ENCODE data around the gene SLIRP. TPM values are rescaled to one million over a fixed set of nuclear protein-coding genes. Genes with fewer than 3 reads are reported as not detected.
"Not testable (repeated sequence)": the region's sequence is repeated elsewhere in the genome, so short reads cannot be mapped to it uniquely, and the experiment has no call there.

The SLIRP gene
- total RNA-seq, result 100 to 1,000 TPM; 208 to 325 (median 226) TPM

GRCh38 chr14:77707724-77708408, at the start of gene SLIRP, which contains the start of gene ALKBH1:
TSS of gene SLIRP (plus strand) at chr14:77708103. CDS start at chr14:77708112, 9 bp downstream.
TSS of gene ALKBH1 (minus strand) at chr14:77708023. CDS start at chr14:77708004, 19 bp downstream.
- Histone ChIP-seq H3K36me3 (peaks cover 8 to 25% of the 10 kb centered on the region in 2 donors), H3K27me3 (no peaks in the 10 kb centered on the region), H3K4me1 (peaks cover 20 to 27% of the 10 kb centered on the region in 2 donors), H3K4me3 (replicated peaks in 1 of 3) (peak within 1 kb of the TSS; percentile 68 to 97 (median 79)), H3K9me3 (no peaks in the 10 kb centered on the region), H3K27ac (peak within 1 kb of the TSS in 2 of 3 donors; percentile 31 to 53)
- WGBS, 2 donors, result 0% methylated on average over 31 to 33 of the region's 49 CpGs
- intact Hi-C loops (cut with DNase I), result loop anchor here (5.0 kb wide), 1 partner anchor 246 kb away; no protein-coding TSS in a partner anchor
- TF ChIP-seq, protein P1, sequence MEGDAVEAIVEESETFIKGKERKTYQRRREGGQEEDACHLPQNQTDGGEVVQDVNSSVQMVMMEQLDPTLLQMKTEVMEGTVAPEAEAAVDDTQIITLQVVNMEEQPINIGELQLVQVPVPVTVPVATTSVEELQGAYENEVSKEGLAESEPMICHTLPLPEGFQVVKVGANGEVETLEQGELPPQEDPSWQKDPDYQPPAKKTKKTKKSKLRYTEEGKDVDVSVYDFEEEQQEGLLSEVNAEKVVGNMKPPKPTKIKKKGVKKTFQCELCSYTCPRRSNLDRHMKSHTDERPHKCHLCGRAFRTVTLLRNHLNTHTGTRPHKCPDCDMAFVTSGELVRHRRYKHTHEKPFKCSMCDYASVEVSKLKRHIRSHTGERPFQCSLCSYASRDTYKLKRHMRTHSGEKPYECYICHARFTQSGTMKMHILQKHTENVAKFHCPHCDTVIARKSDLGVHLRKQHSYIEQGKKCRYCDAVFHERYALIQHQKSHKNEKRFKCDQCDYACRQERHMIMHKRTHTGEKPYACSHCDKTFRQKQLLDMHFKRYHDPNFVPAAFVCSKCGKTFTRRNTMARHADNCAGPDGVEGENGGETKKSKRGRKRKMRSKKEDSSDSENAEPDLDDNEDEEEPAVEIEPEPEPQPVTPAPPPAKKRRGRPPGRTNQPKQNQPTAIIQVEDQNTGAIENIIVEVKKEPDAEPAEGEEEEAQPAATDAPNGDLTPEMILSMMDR (IDR thresholded peaks at IDR 0.05), result no peak
- TF ChIP-seq POLR2A (IDR thresholded peaks at IDR 0.05), result peak in 1 of 2 donors; percentile 69
- DNase-seq, result peak; percentile 85 to 89

GRCh38 chr14:77659831-77660230, 48.1 kb upstream of the SLIRP start:
- no peak overlapping the region for H3K4me3 ChIP-seq (replicated peaks in 1 of 3)
- H3K27ac ChIP-seq, result peak overlapping the region in 1 of 3 donors; percentile 53
- TF ChIP-seq POLR2A (IDR thresholded peaks at IDR 0.05), result no peak
- TF ChIP-seq, protein P1 (IDR thresholded peaks at IDR 0.05), result no peak
- no peaks in the 10 kb centered on the region for H3K9me3 ChIP-seq
- intact Hi-C loops (cut with DNase I), result loop anchor here (10.0 kb wide), 1 partner anchor 905 kb away; no protein-coding TSS in a partner anchor
- 88% methylated on average over 2 of the region's 2 CpGs for WGBS, 2 donors
- DNase-seq, result no peak
- H3K27me3 ChIP-seq, result no peaks in the 10 kb centered on the region
- H3K4me1 ChIP-seq, result peaks cover 7 to 20% of the 10 kb centered on the region in 2 donors
- no peaks in the 10 kb centered on the region for H3K36me3 ChIP-seq

- Histone ChIP-seq H3K27me3 (no peaks in the 10 kb centered on the region), H3K4me1 (peaks cover 7 to 20% of the 10 kb centered on the region in 2 donors), H3K9me3 (no peaks in the 10 kb centered on the region), H3K27ac (peak overlapping the region; percentile 15 to 57 (median 53)), H3K36me3 (no peaks in the 10 kb centered on the region), H3K4me3 (replicated peaks in 1 of 3) (no peak overlapping the region)
- intact Hi-C loops (cut with DNase I), result no loop called here
- peak; percentile 50 to 60 for DNase-seq
- 28 to 38% methylated on average over 7 of the region's 7 CpGs for WGBS, 2 donors
- TF ChIP-seq POLR2A (IDR thresholded peaks at IDR 0.05), result no peak
- TF ChIP-seq, protein P1 (IDR thresholded peaks at IDR 0.05), result no peak
Observed at GRCh38 chr14:77660754-77661153, 47.1 kb upstream of the SLIRP start.

GRCh38 chr14:77661562-77661961, 46.3 kb upstream of the SLIRP start:
- H3K36me3 ChIP-seq; H3K4me3 ChIP-seq (replicated peaks in 1 of 3); H3K27ac ChIP-seq; H3K9me3 ChIP-seq; DNase-seq; intact Hi-C loops (cut with DNase I); H3K27me3 ChIP-seq: not testable (repeated sequence)
- peaks cover 7 to 20% of the 10 kb centered on the region in 2 donors for H3K4me1 ChIP-seq
- 62 to 73% methylated on average over 7 of the region's 9 CpGs for WGBS, 2 donors

DNA sequence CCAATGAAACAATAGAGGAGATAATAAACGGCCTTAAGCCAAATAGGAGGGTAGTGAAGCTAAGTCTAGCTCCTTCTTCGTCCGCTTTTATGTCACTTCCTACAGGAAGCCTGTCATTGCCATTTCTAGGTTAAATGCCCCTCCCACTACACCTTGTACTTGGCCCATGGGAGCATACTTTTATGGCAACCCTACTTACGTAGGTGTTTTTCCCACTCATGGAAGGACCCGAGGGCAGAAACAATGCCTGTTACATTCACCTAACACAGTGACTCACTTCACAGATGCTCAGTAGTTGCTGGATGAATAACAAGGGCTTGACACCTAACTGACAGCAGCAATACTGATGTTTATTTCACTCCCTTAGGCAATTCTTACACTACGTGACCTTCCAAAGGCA, 44.6 kb upstream of the SLIRP start:
- no peak for TF ChIP-seq POLR2A (IDR thresholded peaks at IDR 0.05)
- TF ChIP-seq, protein P1 (IDR thresholded peaks at IDR 0.05), result no peak
- WGBS, 2 donors, result 80% methylated on average over 6 of the region's 6 CpGs
- Histone ChIP-seq H3K36me3 (no peaks in the 10 kb centered on the region), H3K27me3 (no peaks in the 10 kb centered on the region), H3K9me3 (no peaks in the 10 kb centered on the region), H3K4me3 (replicated peaks in 1 of 3) (no peak overlapping the region), H3K4me1 (peaks cover 7 to 20% of the 10 kb centered on the region in 2 donors), H3K27ac (no peak overlapping the region)
- no peak for DNase-seq
- intact Hi-C loops (cut with DNase I), result no loop called here
